ENCODE data around the gene NR0B2.
"Not testable (repeated sequence)": the region's sequence is repeated elsewhere in the genome, so short reads cannot be mapped to it uniquely, and the experiment has no call there.

Gene NR0B2, protein sequence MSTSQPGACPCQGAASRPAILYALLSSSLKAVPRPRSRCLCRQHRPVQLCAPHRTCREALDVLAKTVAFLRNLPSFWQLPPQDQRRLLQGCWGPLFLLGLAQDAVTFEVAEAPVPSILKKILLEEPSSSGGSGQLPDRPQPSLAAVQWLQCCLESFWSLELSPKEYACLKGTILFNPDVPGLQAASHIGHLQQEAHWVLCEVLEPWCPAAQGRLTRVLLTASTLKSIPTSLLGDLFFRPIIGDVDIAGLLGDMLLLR

DNA sequence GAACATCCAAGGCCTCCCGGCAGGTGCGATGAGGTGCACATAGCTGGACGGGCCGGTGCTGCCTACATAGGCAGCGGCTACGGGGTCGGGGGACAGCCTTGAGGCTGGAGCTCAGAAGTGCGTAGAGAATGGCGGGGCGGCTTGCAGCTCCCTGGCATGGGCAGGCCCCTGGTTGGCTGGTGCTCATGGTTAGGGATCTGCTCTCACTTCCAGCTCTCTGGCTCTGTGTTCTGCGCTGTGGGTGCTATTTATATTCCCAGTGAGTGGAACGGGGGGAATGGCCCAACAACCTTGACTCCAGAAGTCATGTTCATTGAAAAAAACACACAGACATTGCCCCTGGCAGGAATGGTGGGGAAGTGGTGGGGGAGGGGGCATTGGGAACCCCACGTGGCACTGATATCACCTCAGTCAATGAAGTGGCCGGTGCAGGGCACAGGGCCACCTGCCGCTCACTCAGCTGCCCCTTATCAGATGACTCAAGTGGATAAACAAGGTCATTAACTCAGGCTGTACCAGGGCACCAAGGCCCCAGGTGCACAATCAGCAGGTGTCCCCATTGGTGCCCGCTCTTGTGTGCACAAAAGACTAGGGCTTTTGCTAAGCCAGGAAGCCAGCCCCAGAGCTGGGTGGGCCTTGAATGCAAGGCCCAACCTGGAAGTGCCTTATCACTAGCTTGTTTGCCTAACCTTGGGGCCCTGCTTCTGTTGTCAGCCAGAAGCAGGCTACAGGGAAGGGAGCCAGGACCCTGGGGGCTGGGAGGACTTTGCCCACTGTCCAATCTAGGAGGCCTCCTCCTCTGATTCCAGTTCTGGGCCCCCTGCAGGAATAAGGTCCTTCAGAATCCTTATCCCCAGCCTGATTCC is at the start of gene NR0B2:
TSS of gene NR0B2 (minus strand) at position 222 of the 866 bp plus-strand sequence. CDS start at position 187, 35 bp downstream.
- DNase-seq (ENCODE audit: low spot score), result peak; percentile 72

DNA sequence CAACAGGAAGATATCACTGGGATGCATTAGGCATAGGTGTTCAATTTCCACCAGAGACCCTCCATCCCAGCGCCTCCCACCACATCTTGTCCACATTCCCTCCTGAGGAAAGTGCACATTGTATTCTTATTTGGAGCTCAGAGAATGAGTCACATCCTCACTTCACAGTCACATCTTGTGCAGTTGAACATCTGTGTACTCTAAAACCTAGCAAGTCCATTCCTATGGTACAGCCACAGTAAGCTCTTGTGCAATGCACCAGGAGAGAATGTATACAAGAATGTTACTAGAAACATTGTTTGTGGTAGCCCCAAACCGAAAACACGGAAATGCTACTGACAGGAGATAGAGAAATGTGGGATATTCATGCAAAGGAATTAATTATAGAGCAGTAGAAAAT is 48.1 kb upstream of the NR0B2 start:
- DNase-seq (ENCODE audit: low spot score), result no peak

DNA sequence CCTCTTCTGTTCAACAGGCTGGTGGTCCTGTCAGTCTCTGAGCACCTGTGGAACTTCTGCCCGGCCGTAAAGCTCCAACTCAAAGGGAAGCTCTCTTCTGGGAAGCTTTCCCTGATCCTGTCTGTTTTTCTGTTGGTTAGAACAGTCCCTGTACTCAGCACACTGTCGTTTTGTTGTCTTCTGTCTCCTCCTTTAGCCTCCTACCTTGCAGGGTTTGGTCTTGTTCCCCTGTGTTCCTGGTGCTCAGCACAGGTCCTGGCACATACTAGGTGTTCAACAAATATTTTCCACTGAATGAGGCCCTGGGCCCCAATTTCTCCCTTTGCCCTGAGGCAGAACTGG is 46.8 kb upstream of the NR0B2 start:
- no peak for DNase-seq (ENCODE audit: low spot score)

DNA sequence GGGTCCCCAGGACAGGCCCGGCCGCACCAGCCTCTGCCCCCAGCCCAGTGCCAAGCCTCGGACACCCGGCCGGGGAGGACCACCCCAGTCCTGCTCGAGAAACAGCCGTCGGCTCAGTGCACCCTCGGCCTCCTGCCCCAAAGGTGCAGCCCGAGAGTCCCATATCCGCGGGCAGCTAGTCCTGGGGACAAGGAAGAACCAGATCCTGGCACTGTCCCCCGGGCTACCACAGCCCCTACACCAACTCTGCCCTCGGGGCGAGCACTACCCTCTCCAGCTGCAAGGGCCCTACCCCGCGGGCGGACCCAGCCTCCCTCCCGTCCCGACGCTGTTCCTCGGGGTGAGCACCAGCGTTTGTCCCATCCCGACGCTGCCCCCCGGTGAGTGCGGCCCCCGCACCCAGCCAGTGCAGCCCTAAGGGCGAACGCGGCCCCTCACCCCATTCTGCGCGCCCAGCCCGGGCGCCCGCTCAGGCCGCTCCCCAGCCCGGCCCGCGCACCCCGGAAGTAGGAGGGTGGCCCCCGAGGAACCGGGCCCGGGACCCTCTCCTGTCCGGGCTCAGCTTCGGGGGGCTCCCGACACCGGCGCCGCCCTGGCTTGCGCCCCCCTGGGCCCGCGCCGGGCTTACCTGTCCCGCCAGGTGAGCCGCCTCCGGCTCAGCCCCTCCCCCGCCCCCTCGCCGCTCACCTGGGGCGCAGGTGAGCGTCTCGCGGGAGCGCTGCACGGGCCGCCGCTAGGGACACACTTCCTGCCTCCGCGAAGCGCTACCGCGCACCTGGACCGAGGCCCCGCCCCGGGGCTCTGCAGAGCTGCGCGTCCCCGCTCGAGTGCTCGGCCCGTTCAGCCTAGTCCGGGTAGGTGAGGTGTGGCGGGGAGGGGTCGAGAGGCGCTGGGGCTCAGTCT is 46.2 kb upstream of the NR0B2 start, which contains the start of gene KDF1:
TSS of gene KDF1 (minus strand) at position 747 of the 903 bp plus-strand sequence. CDS start 8,088 bp downstream, outside the sequence.
- peak; percentile 87 for DNase-seq (ENCODE audit: low spot score)

DNA sequence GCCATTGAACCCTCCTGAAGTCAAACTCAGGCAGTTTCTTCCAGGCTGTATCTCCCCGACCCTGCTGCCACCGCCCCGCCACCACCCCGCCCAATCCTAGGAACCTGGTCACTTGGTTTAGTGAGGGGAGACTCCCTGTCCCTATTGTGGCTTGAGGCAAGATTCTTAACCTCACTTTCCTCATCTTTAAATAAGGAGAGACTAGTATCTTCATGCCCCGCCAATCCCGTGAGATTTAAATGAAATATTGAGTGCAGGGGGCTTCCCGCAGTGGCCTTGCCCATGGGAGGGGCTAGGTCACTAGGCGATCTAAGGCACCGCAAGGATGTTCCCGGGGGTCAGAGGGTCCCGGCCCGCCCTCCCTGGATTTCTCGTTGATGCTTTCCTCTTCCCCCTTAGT is 45.5 kb upstream of the NR0B2 start:
- DNase-seq (ENCODE audit: low spot score), result no peak

DNA sequence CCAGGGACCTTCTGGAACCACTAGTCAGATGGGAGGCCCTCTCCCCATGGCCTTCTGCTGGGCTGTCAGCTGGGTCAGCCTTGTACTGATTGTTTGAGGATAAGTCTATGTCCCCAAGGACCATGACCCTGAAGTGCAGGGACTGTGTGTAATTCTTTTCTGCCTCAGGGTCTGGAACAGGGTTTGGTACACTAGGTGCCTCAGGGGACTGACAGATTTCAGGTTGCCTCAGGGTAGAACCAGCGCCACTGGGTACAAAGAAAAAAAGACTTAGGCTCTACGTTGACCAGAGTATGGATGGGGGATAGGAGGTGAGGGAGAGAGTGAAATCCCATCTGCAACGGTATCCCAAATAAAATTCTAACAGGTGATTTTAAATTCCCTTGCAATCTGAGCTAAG is 43.5 kb upstream of the NR0B2 start:
- no peak for DNase-seq (ENCODE audit: low spot score)

DNA sequence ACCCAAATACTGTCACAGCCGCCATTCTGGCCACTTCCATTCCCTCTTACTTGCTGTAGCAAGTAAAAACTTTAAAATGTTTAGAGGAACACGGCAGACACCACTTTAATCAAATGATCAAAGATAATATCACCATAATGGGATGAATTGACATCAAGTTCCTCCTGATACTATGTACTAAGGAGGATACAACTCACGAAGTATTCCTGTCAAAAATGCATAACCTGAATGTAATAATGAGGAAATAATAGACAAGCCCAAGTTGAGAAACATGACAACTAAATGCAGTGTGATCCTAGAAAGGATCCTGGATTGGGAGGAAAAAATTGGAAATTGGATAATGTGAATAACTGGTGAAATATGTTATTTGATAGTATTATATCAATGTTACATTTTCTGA is 42.5 kb upstream of the NR0B2 start:
- DNase-seq (ENCODE audit: low spot score), result no peak

DNA sequence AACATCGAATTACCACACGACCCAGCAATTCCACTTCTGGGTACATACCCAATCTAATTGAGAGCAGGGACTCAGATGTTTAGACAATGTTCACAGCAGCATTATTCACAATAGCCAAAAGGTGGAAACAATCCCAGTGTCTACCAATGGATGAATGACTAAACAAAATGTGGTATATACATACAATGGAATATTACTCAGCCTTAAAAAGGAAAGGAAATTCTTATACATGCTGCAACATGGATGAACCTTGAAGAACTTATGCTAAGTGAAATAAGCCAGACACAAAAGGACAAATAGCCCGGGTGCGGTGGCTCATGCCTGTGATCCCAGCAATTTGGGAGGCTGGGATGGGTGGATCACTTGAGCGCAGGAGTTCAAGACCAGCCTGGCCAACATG is 39.6 kb upstream of the NR0B2 start:
- DNase-seq (ENCODE audit: low spot score), result no peak

DNA sequence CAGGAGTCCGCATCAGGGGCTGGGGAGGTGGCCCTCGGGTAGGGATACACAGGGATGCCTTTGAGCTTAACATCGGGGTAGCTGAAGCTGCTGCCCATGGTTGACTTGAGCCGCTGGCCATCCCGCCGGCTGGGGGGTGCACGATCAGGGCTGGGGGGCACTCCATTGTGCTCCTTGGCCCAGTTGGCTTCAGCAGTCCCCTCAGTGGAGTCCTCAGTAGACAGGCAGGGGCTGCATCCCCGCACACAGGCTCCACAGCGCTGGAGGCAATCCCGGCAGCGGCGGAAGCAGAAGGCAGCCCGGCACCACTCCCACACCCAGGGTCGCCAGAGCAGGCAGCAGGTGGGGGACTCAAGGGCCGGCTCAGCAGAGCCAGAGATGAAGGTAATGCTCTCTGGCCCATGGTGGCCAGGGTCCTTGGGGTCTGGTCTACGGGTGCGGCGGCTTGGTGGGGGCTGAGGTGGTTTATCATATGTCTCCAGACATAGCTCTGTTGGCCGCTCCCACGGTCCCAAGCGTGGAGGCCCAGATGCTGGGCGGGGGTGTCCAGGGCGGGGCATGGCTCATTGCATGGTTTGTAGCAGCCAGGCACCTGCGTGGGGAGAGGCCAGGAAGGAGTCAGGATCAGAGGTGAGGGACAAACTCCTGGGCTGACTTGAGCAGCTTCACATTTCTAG is 38.2 kb upstream of the NR0B2 start:
- no peak for DNase-seq (ENCODE audit: low spot score)

DNA sequence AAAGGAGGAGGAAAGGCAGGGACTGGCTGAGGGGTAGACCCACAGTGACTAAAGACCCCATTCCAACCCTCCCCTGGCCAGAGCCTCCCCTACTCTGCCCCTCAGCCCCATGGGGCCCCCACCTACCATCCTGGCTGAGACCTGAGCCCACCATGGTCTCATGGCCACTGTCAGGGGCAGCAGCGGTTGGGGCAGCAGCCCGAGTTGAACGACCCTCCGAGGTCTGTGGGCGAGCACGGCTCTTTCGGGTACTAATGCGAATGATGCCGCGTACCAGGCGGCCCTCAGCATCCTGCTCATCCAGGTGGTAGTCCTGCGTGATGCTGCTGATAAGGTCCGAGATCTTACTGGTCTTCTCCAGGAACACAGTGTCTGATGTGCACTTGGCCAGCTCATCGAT is 37.4 kb upstream of the NR0B2 start:
- no peak for DNase-seq (ENCODE audit: low spot score)

DNA sequence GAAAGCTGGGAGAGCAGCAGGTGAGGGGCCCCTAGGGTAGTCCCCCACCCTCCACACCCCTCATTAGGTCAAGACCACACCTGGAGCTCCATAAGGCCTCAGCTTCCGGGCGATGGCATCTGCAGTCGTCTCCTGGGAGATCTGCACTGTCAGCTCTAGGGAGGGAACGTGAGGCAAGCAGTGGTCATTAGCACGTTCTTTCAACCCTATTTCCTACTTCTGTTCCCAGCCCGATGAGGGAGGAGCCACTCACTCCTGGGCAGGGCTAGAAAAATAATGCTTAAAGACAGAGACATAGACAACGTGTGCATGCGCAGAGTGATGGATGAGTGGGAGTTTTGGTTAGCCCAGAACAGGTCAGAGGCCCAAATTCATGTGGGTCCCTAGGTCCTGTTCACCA is 36.8 kb upstream of the NR0B2 start:
- no peak for DNase-seq (ENCODE audit: low spot score)

DNA sequence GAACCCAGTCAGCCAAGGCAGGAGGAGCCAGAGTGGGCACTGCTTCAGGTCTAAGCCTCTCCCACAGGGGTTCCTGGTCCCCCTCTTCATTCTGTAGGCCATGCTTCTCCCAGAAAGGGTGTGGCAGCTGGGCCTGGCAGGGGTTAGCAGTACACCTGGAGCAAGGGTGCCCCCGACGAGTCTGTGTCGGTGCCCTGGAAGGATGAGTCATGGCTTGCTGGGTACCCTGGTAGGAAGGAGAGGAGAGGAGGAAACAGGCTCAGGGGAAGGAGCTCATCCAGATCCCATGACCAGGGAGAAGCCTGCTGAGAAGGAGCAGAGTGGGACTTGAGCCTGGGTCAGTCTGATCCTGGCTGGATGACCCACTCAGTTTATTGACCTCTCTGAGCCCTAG is 36.1 kb upstream of the NR0B2 start:
- no peak for DNase-seq (ENCODE audit: low spot score)

DNA sequence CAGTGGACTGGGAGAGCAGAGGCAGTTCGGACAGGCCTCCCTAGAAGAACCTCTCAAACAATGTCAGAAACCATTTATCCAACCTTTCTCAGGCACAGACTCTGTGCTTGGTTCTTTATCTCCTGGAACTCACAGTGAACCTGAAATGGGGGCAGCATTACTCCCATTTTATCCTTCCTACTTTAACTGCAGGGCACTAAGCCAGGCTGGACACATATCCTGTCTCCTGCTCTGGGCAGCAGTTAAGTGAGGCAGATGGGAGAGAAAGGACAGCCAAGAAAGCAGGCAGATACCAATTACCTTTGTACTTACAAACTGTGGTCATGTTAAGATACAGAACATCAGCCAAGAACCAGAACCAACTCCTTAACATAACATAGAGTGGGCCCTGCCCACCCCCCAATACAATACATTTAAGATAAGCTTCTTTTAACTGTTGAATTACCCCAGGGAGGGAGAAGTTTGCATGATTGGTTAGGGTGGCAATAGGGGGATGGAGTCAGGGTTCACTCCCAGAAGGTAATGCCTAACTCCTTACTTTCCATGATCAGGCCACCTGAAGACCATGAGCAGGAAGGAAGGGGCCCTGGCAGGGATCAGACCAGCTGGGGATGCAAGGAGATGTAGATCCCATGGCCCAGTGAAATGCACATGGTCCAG is 35.6 kb upstream of the NR0B2 start:
- DNase-seq (ENCODE audit: low spot score), result no peak

DNA sequence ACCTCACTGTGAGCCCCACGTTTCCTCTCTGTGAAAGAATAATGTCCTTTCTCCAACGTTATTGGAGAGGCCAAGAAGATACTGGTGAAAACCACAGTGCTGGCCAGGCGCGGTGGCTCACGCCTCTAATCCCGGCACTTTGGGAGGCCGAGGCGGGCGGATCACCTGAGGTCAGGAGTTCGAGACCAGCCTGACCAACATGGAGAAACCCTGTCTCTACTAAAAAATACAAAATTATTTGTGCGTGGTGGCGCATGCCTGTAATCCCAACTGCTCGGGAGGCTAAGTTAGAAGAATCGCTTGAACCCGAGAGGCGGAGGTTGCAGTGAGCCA is 34.9 kb upstream of the NR0B2 start:
- not testable (repeated sequence) for DNase-seq (ENCODE audit: low spot score)

DNA sequence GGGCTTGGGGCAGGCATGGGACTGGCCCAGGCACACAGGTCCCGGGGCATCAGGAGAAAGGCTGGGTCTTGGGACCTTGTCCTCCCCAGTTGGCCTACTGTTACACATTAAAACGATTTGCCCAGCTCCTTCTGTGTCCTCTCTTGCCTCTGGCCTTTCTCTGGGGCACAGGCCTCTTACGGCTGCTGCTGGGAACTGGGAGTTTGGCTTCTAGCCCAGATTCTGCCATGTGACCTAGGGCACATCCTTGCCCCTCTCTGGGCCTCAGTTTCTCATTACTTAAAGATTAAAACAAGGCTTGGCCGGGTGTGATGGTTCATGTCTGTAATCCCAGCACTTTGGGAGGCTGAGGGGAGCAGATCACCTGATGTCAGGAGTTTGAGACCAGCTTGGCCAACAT is 32.5 kb upstream of the NR0B2 start:
- DNase-seq (ENCODE audit: low spot score), result no peak

DNA sequence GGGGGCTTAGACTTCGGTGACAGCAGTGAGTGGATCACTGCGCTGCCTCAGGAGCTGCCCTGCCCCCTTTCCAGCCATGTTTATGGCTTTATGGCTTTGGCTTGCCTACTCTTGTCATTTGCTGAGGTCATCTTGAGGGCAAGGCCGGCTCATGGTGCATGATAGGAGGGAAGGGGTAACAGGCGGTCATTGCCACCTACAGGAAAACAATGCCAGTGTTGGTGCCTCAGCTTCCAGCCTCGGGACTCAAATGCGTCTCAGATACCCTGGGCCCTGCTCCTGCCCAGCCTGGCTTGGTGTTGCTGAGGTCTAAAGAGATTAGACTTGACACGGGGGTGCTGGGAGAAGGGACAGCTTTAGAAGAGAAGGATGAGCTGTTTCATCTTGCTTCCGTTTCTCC is 32.0 kb upstream of the NR0B2 start:
- DNase-seq (ENCODE audit: low spot score), result no peak

DNA sequence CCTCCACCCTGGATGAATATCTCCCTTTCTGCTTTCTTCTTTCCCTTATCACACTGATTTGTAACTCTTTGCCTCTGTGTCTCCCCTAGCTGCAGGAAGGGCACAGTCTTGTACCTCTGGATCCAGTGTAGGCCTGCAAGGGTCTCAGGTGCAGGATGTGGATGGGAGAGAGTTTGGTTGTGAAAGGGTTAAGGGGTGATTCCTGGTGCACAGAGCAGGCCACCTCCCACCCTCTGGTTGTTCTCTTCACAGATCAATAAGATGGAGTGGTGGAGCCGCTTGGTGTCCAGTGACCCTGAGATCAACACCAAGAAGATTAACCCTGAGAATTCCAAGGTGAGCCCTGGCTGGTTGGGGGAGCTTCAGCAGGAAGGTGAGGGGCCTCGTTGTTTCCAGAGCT is 31.4 kb upstream of the NR0B2 start:
- DNase-seq (ENCODE audit: low spot score), result no peak

DNA sequence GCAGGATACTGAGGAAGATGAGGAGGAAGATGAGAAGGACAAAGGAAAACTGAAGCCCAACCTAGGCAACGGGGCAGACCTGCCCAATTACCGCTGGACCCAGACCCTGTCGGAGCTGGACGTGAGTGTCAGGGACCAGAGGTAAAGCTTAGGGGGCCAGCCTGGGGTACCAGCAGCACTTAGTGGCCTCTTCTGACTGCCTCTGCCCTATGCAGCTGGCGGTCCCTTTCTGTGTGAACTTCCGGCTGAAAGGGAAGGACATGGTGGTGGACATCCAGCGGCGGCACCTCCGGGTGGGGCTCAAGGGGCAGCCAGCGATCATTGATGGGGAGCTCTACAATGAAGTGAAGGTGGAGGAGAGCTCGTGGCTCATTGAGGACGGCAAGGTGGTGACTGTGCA is 28.9 kb upstream of the NR0B2 start:
- DNase-seq (ENCODE audit: low spot score), result no peak

DNA sequence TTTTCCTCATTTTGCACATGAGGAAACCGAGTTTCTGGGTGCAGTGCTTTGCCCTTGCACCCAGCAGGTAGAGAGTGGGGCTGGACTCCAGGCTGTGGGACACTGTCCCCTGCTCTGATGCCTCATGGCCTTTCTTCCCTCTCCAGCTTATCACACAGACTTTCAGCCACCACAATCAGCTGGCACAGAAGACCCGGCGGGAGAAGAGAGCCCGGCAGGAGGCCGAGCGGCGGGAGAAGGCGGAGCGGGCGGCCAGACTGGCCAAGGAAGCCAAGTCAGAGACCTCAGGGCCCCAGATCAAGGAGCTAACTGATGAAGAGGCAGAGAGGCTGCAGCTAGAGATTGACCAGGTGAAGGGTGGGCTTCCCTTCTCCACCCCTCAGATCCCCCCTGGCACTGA is 27.5 kb upstream of the NR0B2 start:
- DNase-seq (ENCODE audit: low spot score), result no peak

DNA sequence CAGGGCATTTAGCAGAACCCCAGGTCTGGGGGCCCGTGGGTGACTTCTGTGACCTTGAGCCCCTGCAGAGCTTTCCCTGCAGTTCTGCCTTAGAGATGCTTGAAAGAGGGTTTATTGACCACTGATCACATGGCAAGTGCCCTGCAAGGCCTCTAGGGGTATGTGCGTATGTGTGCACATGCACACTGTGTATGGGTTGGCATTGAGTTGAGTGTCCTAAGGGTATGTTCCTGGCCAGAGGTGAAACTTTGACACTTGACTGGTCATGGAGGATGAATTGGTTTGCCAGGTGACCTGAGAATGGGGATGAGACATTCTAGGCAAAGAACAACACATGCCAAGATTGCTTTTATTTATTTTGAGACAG is 24.9 kb upstream of the NR0B2 start:
- DNase-seq (ENCODE audit: low spot score), result no peak

DNA sequence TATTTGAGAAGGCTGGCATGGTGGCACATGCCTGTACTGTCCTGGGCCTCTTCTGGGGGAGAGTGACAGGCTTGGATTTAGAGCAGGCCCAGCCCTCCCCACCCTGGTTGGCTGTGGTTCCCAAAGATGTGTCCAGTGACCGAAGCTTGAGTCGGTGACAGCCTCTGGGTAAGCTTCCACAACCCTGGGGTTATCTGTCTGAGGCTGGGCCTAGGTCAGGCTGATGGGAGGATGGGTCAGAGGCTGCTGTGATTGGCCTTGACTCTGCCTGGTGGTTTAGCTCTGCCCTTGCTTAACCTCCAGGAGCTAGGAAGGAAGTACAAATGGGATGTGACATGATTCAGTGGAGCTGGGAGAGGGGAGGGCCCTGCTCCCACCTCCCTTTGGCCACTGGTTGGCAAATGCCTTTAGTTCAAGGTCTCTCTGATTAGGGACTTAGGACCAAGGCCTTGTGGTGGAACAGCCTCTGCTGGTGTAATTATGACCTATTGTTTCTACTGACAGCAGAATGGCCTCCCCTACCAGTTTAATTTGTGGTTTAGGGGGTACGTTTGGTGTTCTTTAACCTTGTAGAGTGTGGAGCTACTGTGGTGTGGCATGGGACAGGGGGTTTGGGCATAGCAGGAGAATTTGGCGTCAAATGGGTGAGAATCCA is 24.4 kb upstream of the NR0B2 start:
- DNase-seq (ENCODE audit: low spot score), result no peak

All from LoVo (cell line).